ENCODE measurements around the gene GPR155. TPM values are rescaled to one million over a fixed set of nuclear protein-coding genes. Genes with fewer than 3 reads are reported as not detected.

GPR155 gene, protein sequence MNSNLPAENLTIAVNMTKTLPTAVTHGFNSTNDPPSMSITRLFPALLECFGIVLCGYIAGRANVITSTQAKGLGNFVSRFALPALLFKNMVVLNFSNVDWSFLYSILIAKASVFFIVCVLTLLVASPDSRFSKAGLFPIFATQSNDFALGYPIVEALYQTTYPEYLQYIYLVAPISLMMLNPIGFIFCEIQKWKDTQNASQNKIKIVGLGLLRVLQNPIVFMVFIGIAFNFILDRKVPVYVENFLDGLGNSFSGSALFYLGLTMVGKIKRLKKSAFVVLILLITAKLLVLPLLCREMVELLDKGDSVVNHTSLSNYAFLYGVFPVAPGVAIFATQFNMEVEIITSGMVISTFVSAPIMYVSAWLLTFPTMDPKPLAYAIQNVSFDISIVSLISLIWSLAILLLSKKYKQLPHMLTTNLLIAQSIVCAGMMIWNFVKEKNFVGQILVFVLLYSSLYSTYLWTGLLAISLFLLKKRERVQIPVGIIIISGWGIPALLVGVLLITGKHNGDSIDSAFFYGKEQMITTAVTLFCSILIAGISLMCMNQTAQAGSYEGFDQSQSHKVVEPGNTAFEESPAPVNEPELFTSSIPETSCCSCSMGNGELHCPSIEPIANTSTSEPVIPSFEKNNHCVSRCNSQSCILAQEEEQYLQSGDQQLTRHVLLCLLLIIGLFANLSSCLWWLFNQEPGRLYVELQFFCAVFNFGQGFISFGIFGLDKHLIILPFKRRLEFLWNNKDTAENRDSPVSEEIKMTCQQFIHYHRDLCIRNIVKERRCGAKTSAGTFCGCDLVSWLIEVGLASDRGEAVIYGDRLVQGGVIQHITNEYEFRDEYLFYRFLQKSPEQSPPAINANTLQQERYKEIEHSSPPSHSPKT
- polyA plus RNA-seq (2012; ENCODE audit: low read depth, missing spikeins) = 0.55 TPM

DNA sequence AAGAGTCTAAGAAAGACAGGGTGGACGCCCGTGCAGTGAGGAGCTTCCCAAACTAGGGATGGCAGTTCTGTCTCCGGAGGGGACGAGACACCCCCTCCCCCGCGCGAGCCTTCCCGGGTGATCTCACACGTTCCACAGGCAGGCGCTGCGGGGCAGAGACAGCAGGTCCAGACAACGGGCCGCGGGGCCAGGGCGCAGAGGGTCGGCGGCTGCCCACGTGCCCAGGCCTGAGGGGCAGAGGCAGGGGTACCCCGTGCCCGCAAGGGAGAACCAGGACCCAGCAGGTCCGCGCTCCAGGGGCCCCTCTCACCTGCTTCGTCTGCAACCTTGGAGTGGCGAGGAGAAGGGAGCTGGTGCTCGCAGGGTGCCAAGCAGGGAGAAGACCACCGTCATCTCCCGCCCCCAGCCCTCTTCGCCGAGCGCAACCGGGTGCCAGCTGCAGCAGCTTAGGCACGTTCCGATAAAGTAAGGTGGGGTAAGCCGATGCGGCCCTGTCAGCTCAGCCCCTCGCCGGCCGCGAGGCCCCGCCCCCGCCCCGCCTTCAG is at the start of gene GPR155:
TSS of gene GPR155 (minus strand) at position 467 of the 545 bp plus-strand sequence. CDS start 5,073 bp downstream, outside the sequence.
- FAIRE-seq = no peak
- peak; percentile 19 for DNase-seq (ENCODE audit: insufficient read length, low spot score)
- TF ChIP-seq SPI1 (IDR thresholded peaks at IDR 0.05; ENCODE audit: low read depth, low read length) (no peak), POLR2A (IDR thresholded peaks at IDR 0.05; ENCODE audit: low read depth, low read length) (no peak), POLR2AphosphoS5 (IDR thresholded peaks at IDR 0.05; ENCODE audit: low read depth, low read length) (0 out of 2 replicates have a peak, but pooled peaks have one; percentile 6)

DNA sequence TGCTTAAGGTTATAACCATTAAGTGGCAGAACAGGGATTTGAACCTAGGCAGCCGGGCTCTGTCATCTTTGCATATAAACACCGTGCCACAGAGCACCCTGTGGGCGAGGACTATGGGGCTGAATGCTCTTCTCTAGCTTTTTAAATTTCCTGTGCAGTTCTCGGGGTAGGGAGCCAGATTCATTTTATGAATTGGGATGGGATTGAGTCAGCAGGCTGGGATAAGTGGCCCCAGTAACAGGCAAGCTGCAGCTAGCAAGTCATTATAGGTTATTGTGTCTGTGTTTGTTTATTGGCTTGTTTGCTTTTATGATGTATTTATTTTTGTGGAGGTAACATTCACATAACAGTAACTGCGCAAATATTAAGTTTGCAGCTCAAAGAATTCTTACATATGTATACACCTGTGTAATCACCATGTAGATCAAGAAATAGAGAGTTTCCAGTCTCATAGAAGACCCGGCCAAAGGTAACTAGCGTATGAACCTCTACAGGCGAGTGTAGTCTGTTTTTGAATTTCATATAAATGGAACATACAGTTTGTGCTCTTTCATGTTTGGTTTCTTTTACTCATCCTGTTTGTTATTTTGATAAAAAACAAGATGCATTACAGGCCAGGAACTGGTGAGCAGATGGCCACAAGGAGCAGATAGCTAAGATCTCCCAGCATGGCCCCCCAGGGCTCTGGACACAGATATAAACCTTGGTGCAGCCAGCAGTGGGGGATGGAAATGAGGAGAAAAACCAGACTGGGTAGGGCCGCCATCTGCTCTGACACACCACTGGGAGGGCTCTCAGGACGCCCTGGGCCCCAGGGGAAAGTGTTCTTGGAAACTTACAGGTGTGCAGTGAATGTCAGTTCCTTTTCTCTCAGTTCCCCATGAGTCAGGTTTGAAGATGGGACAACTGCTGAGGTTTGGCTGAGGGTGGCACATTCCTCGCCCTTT is 49.2 kb upstream of the GPR155 start:
- FAIRE-seq = peak; percentile 13
- DNase-seq (ENCODE audit: insufficient read length, low spot score) = no peak
- TF ChIP-seq POU2F2 (IDR thresholded peaks at IDR 0.05; ENCODE audit: low read depth, low read length) (no peak), POLR2A (IDR thresholded peaks at IDR 0.05; ENCODE audit: low read depth, low read length) (no peak), TAF1 (IDR thresholded peaks at IDR 0.05; ENCODE audit: low read depth, low read length) (no peak), SPI1 (IDR thresholded peaks at IDR 0.05; ENCODE audit: low read depth, low read length) (no peak), POLR2AphosphoS5 (IDR thresholded peaks at IDR 0.05; ENCODE audit: low read depth, low read length) (no peak), PAX5 (IDR thresholded peaks at IDR 0.05; ENCODE audit: insufficient read depth, low read length, severe bottlenecking) (no peak)

DNA sequence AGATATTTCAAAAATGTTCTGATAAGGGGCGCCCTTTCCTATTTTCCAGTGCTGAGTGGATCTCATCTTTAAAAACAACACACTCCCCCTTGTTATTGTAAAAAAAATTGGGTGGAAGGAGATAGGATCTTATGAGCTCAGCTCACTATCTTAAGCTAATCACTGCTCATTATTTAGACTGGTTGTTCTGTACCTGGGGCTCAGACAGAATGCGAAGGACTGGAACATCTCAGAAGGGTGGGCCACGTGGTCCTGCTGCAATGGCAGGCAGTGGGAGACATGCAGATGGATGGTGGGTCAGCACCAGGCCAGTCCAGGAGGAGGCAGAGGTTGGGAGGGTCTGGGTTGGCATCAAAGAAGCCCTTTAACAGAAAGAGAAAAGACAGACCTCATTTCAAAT is 48.3 kb upstream of the GPR155 start:
- no peak for TF ChIP-seq TAF1 (IDR thresholded peaks at IDR 0.05; ENCODE audit: low read depth, low read length)
- TF ChIP-seq SPI1 (IDR thresholded peaks at IDR 0.05; ENCODE audit: low read depth, low read length) = no peak
- TF ChIP-seq POU2F2 (IDR thresholded peaks at IDR 0.05; ENCODE audit: low read depth, low read length) = no peak
- no peak for TF ChIP-seq POLR2AphosphoS5 (IDR thresholded peaks at IDR 0.05; ENCODE audit: low read depth, low read length)
- no peak for TF ChIP-seq PAX5 (IDR thresholded peaks at IDR 0.05; ENCODE audit: insufficient read depth, low read length, severe bottlenecking)
- TF ChIP-seq POLR2A (IDR thresholded peaks at IDR 0.05; ENCODE audit: low read depth, low read length) = no peak
- FAIRE-seq (no peak), DNase-seq (ENCODE audit: insufficient read length, low spot score) (no peak)

DNA sequence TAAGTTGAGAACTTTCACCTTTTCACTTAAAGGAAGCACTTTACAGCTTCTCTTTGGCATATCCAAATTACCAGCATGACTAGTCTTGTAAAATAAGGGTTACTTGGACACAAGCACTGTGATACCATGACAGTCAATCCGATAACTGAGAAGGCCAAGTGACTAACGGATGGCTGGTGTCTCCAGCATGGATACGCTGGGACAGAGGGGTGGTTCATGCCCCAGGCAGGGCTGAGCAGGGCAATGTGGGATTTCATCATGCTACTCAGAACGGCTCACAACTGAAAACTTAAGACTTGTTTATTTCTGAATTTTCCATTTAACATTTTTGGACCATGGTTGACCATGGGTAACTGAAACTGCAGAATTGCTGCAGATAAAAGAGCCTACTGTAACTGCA is 43.1 kb upstream of the GPR155 start:
- DNase-seq (ENCODE audit: insufficient read length, low spot score) (no peak), FAIRE-seq (no peak)
- no peak for TF ChIP-seq SPI1 (IDR thresholded peaks at IDR 0.05; ENCODE audit: low read depth, low read length)
- no peak for TF ChIP-seq TAF1 (IDR thresholded peaks at IDR 0.05; ENCODE audit: low read depth, low read length)
- no peak for TF ChIP-seq PAX5 (IDR thresholded peaks at IDR 0.05; ENCODE audit: insufficient read depth, low read length, severe bottlenecking)
- no peak for TF ChIP-seq POLR2AphosphoS5 (IDR thresholded peaks at IDR 0.05; ENCODE audit: low read depth, low read length)
- TF ChIP-seq POU2F2 (IDR thresholded peaks at IDR 0.05; ENCODE audit: low read depth, low read length) = no peak
- TF ChIP-seq POLR2A (IDR thresholded peaks at IDR 0.05; ENCODE audit: low read depth, low read length) = no peak

DNA sequence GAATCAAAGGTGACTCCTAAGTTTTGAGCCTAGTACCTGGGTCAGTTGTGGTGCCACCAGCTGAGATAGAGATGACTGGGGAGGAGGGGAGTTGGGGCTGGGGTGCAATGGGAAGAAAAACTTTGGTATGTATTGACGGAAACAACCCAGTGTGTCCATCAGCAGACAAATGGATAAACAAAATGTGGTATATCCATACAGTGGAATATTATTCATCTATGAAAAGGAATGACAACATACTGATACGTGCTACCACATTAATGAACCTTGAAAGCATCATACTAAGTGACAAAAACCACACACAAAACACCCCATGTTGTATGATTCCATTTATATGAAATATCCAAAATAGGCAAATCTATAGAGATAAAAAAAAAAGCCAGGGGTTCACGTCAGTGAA is 41.1 kb upstream of the GPR155 start:
- FAIRE-seq (no peak), DNase-seq (ENCODE audit: insufficient read length, low spot score) (no peak)
- TF ChIP-seq POU2F2 (IDR thresholded peaks at IDR 0.05; ENCODE audit: low read depth, low read length) = no peak
- no peak for TF ChIP-seq POLR2A (IDR thresholded peaks at IDR 0.05; ENCODE audit: low read depth, low read length)
- TF ChIP-seq PAX5 (IDR thresholded peaks at IDR 0.05; ENCODE audit: insufficient read depth, low read length, severe bottlenecking) = no peak

DNA sequence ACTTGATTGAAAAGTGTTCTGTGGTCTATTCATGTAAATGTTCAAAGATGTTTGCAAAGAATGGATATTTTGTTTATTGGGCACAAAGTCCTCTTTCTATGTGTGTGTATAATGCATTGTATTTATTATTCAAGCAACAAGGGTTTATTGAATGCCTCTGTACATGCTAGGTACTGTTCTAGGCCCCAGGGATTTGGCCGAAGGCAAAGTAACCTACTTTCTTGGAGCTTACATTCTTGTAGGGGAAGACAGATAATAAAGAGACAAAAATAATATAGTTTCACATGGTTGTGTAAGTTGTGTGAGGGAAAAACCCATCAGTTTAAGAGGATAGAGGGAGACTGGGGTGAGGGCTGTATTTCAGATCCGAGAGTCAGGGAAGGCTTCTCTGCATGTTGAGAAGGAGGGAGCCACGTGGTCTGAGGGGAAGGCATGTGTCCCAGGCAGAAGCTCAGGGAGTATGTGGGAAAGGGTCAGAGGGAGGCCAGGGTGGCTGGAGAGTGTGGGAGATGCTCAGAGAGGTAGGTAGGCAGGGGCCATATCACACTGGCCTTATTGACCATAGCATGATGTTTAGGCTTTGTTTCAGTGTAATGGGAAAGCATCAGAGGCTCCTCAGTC is 40.4 kb upstream of the GPR155 start:
- no peak for DNase-seq (ENCODE audit: insufficient read length, low spot score)
- no peak for TF ChIP-seq POLR2A (IDR thresholded peaks at IDR 0.05; ENCODE audit: low read depth, low read length)
- TF ChIP-seq SPI1 (IDR thresholded peaks at IDR 0.05; ENCODE audit: low read depth, low read length) = no peak
- TF ChIP-seq PAX5 (IDR thresholded peaks at IDR 0.05; ENCODE audit: insufficient read depth, low read length, severe bottlenecking) = no peak
- no peak for TF ChIP-seq TAF1 (IDR thresholded peaks at IDR 0.05; ENCODE audit: low read depth, low read length)
- TF ChIP-seq POU2F2 (IDR thresholded peaks at IDR 0.05; ENCODE audit: low read depth, low read length) = no peak
- no peak for TF ChIP-seq POLR2AphosphoS5 (IDR thresholded peaks at IDR 0.05; ENCODE audit: low read depth, low read length)
- FAIRE-seq = no peak

DNA sequence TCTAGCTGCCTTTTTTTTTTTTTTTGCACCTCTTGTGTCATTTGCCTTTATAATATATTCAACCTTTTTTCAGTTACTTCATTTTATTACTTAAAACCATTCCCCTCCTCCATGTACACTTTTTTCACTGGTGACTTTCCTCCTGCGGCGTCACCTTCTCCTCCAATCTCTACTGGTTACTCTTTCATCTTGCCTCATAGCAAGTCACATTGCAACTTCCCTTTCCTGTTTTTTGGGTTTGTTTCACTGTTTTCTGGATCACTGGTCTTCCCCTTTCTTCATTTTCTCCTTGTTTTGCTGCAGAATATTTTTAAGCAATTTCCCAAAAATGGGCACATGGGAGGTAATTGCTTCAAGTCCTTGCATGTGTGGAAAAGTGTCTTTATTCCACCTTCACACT is 37.7 kb upstream of the GPR155 start:
- no peak for FAIRE-seq
- TF ChIP-seq PAX5 (IDR thresholded peaks at IDR 0.05; ENCODE audit: insufficient read depth, low read length, severe bottlenecking) = no peak
- DNase-seq (ENCODE audit: insufficient read length, low spot score) = no peak

DNA sequence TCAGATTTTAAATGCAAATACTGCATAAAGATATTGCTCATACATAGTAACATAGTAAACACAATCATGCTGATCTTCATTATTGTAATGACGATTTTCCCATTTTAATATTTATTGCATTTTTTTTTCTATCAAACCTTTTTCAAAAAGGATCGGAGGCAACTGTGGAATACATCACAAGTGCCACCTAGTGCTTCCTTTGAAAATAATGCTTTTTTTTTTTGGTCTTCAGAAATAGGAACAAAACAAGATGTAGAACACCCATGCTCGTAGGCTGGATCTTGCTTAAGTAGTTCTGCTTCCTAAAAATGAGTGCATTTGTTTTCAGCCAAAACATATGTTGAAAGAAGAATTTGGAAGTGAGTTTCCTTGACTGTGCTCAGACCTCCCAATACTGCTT is 35.7 kb upstream of the GPR155 start:
- FAIRE-seq (peak; percentile 60), DNase-seq (ENCODE audit: insufficient read length, low spot score) (no peak)
- TF ChIP-seq POLR2AphosphoS5 (IDR thresholded peaks at IDR 0.05; ENCODE audit: low read depth, low read length) (no peak), POU2F2 (IDR thresholded peaks at IDR 0.05; ENCODE audit: low read depth, low read length) (no peak), SPI1 (IDR thresholded peaks at IDR 0.05; ENCODE audit: low read depth, low read length) (no peak), TAF1 (IDR thresholded peaks at IDR 0.05; ENCODE audit: low read depth, low read length) (no peak), POLR2A (IDR thresholded peaks at IDR 0.05; ENCODE audit: low read depth, low read length) (no peak), PAX5 (IDR thresholded peaks at IDR 0.05; ENCODE audit: insufficient read depth, low read length, severe bottlenecking) (no peak)
